Activated gamma-delta T cell treated with anti-CD3 and anti-CD28 coated beads, Interleukin-2, amount 50 U/mL, for 16 hours (primary cell): Measurements from ENCODE around the gene TSHZ2.

Source experiments
- DNase-seq: peaks from one replicate; pipeline ENCODE4 v3.0.0-alpha.2; 2020; ENCODE audit warnings: low read depth

Gene TSHZ2

GRCh38 chr20:53165452-53165851 is 193.3 kb downstream of the TSHZ2 start:
- no peak for DNase-seq

- no peak for DNase-seq
Measured at GRCh38 chr20:53168491-53168890, 196.3 kb downstream of the TSHZ2 start.

GRCh38 chr20:53170196-53170595 is 198.0 kb downstream of the TSHZ2 start:
- DNase-seq = no peak

- DNase-seq = no peak
Measured at GRCh38 chr20:53171065-53171464, 198.9 kb downstream of the TSHZ2 start.

- DNase-seq = no peak
Measured at GRCh38 chr20:53174454-53174853, 202.3 kb downstream of the TSHZ2 start.

- no peak for DNase-seq
Measured at GRCh38 chr20:53175135-53175780, 203.1 kb downstream of the TSHZ2 start.

- no peak for DNase-seq
Measured at GRCh38 chr20:53176134-53176533, 204.0 kb downstream of the TSHZ2 start.

- DNase-seq = no peak
Measured at GRCh38 chr20:53177687-53178086, 205.5 kb downstream of the TSHZ2 start.

- no peak for DNase-seq
Measured at GRCh38 chr20:53179749-53180148, 207.6 kb downstream of the TSHZ2 start.

- no peak for DNase-seq
Measured at GRCh38 chr20:53180928-53181362, 208.8 kb downstream of the TSHZ2 start.

- no peak for DNase-seq
Measured at GRCh38 chr20:53181866-53182376, 209.8 kb downstream of the TSHZ2 start.

- DNase-seq = no peak
Measured at GRCh38 chr20:53183181-53183580, 211.0 kb downstream of the TSHZ2 start.

GRCh38 chr20:53186635-53187034 is 214.5 kb downstream of the TSHZ2 start:
- no peak for DNase-seq

GRCh38 chr20:53187392-53188068 is 215.4 kb downstream of the TSHZ2 start:
- DNase-seq = no peak

- DNase-seq = no peak
Measured at GRCh38 chr20:53190225-53190624, 218.1 kb downstream of the TSHZ2 start.

GRCh38 chr20:53191957-53192356 is 219.8 kb downstream of the TSHZ2 start:
- DNase-seq = no peak

GRCh38 chr20:53194306-53195290 is 222.4 kb downstream of the TSHZ2 start:
- no peak for DNase-seq

GRCh38 chr20:53195876-53196610 is 223.9 kb downstream of the TSHZ2 start:
- no peak for DNase-seq

- DNase-seq = no peak
Measured at GRCh38 chr20:53201588-53201987, 229.4 kb downstream of the TSHZ2 start.

GRCh38 chr20:53202777-53203176 is 230.6 kb downstream of the TSHZ2 start:
- DNase-seq = no peak

GRCh38 chr20:53205046-53205445 is 232.9 kb downstream of the TSHZ2 start:
- DNase-seq = no peak
